DOHH2 (cell line): ENCODE measurements around the gene KIF26A.

Experiments
- H3F3A ChIP-seq: fragments of 200-600 bp; sonication (generic), shearing (Covaris generic); 2 replicates; pipeline ENCODE4 v1.6.0; 2016; ENCODE audit warnings: antibody characterized with exemption, mild to moderate bottlenecking; ENCODE audit not compliant: control insufficient read depth, insufficient read depth
- H3K27ac ChIP-seq: fragments of 200-600 bp; sonication (generic); 2 replicates; pipeline ENCODE4 v1.5.1; 2014; ENCODE audit warnings: low read depth, mild to moderate bottlenecking, low read length, moderate library complexity
- H3K27me3 ChIP-seq: fragments of 200-600 bp; sonication (generic); 2 replicates; pipeline ENCODE4 v1.6.1; 2014; ENCODE audit warnings: mild to moderate bottlenecking, low read length, mixed read lengths; ENCODE audit not compliant: control insufficient read depth
- H3K36me3 ChIP-seq: fragments of 200-600 bp; sonication (generic); 2 replicates; pipeline ENCODE4 v1.6.1; 2014; ENCODE audit warnings: mild to moderate bottlenecking, low read length, moderate library complexity, mixed read lengths; ENCODE audit not compliant: control insufficient read depth
- H3K4me1 ChIP-seq: fragments of 200-600 bp; sonication (generic); 2 replicates; pipeline ENCODE4 v1.6.1; 2014; ENCODE audit warnings: mild to moderate bottlenecking, low read length, mixed read lengths; ENCODE audit not compliant: control insufficient read depth
- H3K4me2 ChIP-seq: fragments of 200-600 bp; sonication (generic); 2 replicates; pipeline ENCODE4 v1.6.0; 2014; ENCODE audit warnings: mild to moderate bottlenecking, low read length, moderate library complexity
- H3K4me3 ChIP-seq: fragments of 200-600 bp; sonication (generic); 2 replicates; pipeline ENCODE4 v1.5.1; 2014; ENCODE audit warnings: mild to moderate bottlenecking, low read length, mixed read lengths
- H3K79me2 ChIP-seq: fragments of 200-600 bp; sonication (generic); 2 replicates; pipeline ENCODE4 v1.6.1; 2014; ENCODE audit warnings: mild to moderate bottlenecking, low read length, mixed read lengths; ENCODE audit not compliant: control insufficient read depth
- H3K9me2 ChIP-seq: fragments of 200-600 bp; sonication (generic); replicated peaks from 2 replicates; pipeline ENCODE4 v1.6.1; 2014; ENCODE audit warnings: mild to moderate bottlenecking, low read length, mixed read lengths; ENCODE audit not compliant: control insufficient read depth
- H3K9me3 ChIP-seq: fragments of 200-600 bp; sonication (generic); 2 replicates; pipeline ENCODE4 v1.6.1; 2014; ENCODE audit warnings: antibody characterized with exemption, low read length, mixed read lengths; ENCODE audit not compliant: control insufficient read depth, insufficient read depth
- H4K20me1 ChIP-seq: fragments of 200-600 bp; sonication (generic); 2 replicates; pipeline ENCODE4 v1.6.0; 2014; ENCODE audit warnings: low read depth, mild to moderate bottlenecking, antibody characterized with exemption, low read length, moderate library complexity; ENCODE audit not compliant: control insufficient read depth, insufficient read depth
- CTCF ChIP-seq: fragments of 200-600 bp; sonication (generic); IDR thresholded peaks from one replicate; pipeline ENCODE4 v1.5.1; 2014; ENCODE audit warnings: antibody characterized with exemption, mild to moderate bottlenecking, low read depth, low read length; ENCODE audit not compliant: poor library complexity, severe bottlenecking
- EZH2phosphoT487 ChIP-seq: fragments of 200-600 bp; sonication (generic); IDR thresholded peaks from 2 replicates; pipeline ENCODE4 v1.6.1; 2017; ENCODE audit warnings: borderline replicate concordance, mild to moderate bottlenecking, antibody characterized with exemption, low read length, moderate library complexity, mixed read lengths

KIF26A gene

GRCh38 chr14:104158827-104159798 is 20.7 kb downstream of the KIF26A start:
- Histone ChIP-seq H3K4me1 (no peaks in the 10 kb centered on the region), H3K9me2 (no peaks in the 10 kb centered on the region), H3K9me3 (no peaks in the 10 kb centered on the region), H3F3A (no peaks in the 10 kb centered on the region), H3K27ac (no peak overlapping the region), H3K4me2 (no peak overlapping the region), H4K20me1 (no peaks in the 10 kb centered on the region), H3K36me3 (no peaks in the 10 kb centered on the region), H3K4me3 (no peak overlapping the region), H3K79me2 (no peaks in the 10 kb centered on the region), H3K27me3 (no peaks in the 10 kb centered on the region)
- TF ChIP-seq CTCF (no peak), EZH2phosphoT487 (no peak)

GRCh38 chr14:104159990-104160389 is 21.6 kb downstream of the KIF26A start:
- TF ChIP-seq CTCF (no peak), EZH2phosphoT487 (no peak)
- no peaks in the 10 kb centered on the region for H4K20me1 ChIP-seq
- no peak overlapping the region for H3K27ac ChIP-seq
- H3K27me3 ChIP-seq: no peaks in the 10 kb centered on the region
- H3F3A ChIP-seq: no peaks in the 10 kb centered on the region
- H3K4me1 ChIP-seq: no peaks in the 10 kb centered on the region
- no peaks in the 10 kb centered on the region for H3K79me2 ChIP-seq
- no peak overlapping the region for H3K4me2 ChIP-seq
- H3K9me2 ChIP-seq: no peaks in the 10 kb centered on the region
- no peaks in the 10 kb centered on the region for H3K36me3 ChIP-seq
- H3K9me3 ChIP-seq: no peaks in the 10 kb centered on the region
- no peak overlapping the region for H3K4me3 ChIP-seq

- no peaks in the 10 kb centered on the region for H3K27me3 ChIP-seq
- no peaks in the 10 kb centered on the region for H3K36me3 ChIP-seq
- no peak overlapping the region for H3K4me3 ChIP-seq
- no peaks in the 10 kb centered on the region for H3K4me1 ChIP-seq
- H3F3A ChIP-seq: no peaks in the 10 kb centered on the region
- no peaks in the 10 kb centered on the region for H3K79me2 ChIP-seq
- H3K9me2 ChIP-seq: no peaks in the 10 kb centered on the region
- no peaks in the 10 kb centered on the region for H4K20me1 ChIP-seq
- TF ChIP-seq EZH2phosphoT487 (no peak), CTCF (no peak)
- no peak overlapping the region for H3K27ac ChIP-seq
- no peaks in the 10 kb centered on the region for H3K9me3 ChIP-seq
- H3K4me2 ChIP-seq: no peak overlapping the region
These were observed 23.4 kb downstream of the KIF26A start for GRCh38 chr14:104161602-104162367.
